Measurements from ENCODE around the gene SERPINA1. TPM values are rescaled to one million over a fixed set of nuclear protein-coding genes. Genes with fewer than 3 reads are reported as not detected.

The SERPINA1 gene
- total and polyA plus RNA-seq, 4 donors: 10,220 to 47,972 (median 25,583) TPM

- H3K9ac ChIP-seq (ENCODE audit: low read depth in 1 of 2, low read length in 2 of 2): no peak overlapping the region
- H3K4me3 ChIP-seq (ENCODE audit: low read depth in 1 of 3, low read length in 3 of 3): no peak overlapping the region
- no peak overlapping the region for H3K27ac ChIP-seq (ENCODE audit: low read depth in 1 of 2, low read length in 2 of 2)
- 32% methylated on average over 2 of the region's 2 CpGs for WGBS
- TF ChIP-seq YY1 (IDR thresholded peaks at IDR 0.05) (no peak), HNF4A (conservative IDR thresholded peaks at IDR 0.05) (peak; percentile 18 to 25)
- H3K27me3 ChIP-seq (ENCODE audit: control insufficient read depth in 4 of 4, insufficient read depth in 4 of 4, low read length in 3 of 4): no peaks in the 10 kb centered on the region
- H3K4me1 ChIP-seq (ENCODE audit: control insufficient read depth in 4 of 4, insufficient read depth in 4 of 4, low read length in 3 of 4): peaks cover 0 to 6% (median 4%) of the 10 kb centered on the region in 4 donors
- no peaks in the 10 kb centered on the region for H3K9me3 ChIP-seq (ENCODE audit: control insufficient read depth in 4 of 4, low read length in 3 of 4)
- DNase-seq (ENCODE audit: low spot score): no peak
- H3K36me3 ChIP-seq (ENCODE audit: control insufficient read depth in 4 of 4, insufficient read depth in 3 of 4, low read depth in 1 of 4, low read length in 3 of 4): no peaks in the 10 kb centered on the region
Observed at GRCh38 chr14:94428610-94429009, 40.2 kb upstream of the SERPINA1 start.

DNA sequence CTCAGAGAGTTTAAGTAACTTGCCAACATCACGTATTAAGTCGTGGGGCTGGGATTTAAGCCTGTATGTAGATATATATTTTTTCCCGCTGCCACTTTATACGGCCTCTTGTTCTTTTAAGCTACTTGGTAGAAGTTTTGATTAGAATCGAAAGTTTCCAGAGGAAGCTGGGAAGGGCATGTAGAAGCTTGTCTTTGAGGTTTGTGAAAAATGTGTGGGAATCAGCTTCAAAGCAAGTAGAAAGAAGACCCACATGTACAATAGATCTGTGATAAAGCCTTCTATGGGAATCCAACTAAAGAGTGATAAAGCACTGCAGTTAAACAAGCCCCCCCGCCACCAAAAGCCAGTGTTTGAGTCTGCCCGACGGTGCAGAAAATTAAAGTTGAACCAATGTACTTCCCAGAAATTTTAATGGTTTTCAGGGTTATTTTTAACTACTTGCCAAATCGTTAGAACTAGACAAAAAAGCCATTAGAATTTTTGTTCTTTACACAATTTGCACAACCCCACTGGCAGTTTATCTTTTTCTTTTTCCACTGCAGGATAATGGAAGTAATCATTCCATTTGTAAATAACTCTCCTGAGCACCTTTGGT, 38.7 kb upstream of the SERPINA1 start:
- peaks cover 0 to 7% (median 4%) of the 10 kb centered on the region in 4 donors for H3K4me1 ChIP-seq (ENCODE audit: control insufficient read depth in 4 of 4, insufficient read depth in 4 of 4, low read length in 3 of 4)
- H3K9me3 ChIP-seq (ENCODE audit: control insufficient read depth in 4 of 4, low read length in 3 of 4): no peaks in the 10 kb centered on the region
- H3K9ac ChIP-seq (ENCODE audit: low read depth in 1 of 2, low read length in 2 of 2): no peak overlapping the region
- TF ChIP-seq HNF4A (conservative IDR thresholded peaks at IDR 0.05) (no peak), HNF4G (IDR thresholded peaks at IDR 0.05) (no peak), FOXA1 (IDR thresholded peaks at IDR 0.05) (no peak), EGR1 (IDR thresholded peaks at IDR 0.05; ENCODE audit: low read depth in 2 of 2) (no peak), JUND (IDR thresholded peaks at IDR 0.05) (no peak), FOXA2 (IDR thresholded peaks at IDR 0.05) (no peak), CTCF (IDR thresholded peaks at IDR 0.05; ENCODE audit: low read depth, low read length, missing input control) (no peak), NR2F2 (IDR thresholded peaks at IDR 0.05) (no peak), GABPA (IDR thresholded peaks at IDR 0.05 in 1 of 2, conservative IDR thresholded peaks at IDR 0.05 in 1 of 2) (no peak), RAD21 (IDR thresholded peaks at IDR 0.05) (no peak)
- TF ChIP-seq, protein P1, sequence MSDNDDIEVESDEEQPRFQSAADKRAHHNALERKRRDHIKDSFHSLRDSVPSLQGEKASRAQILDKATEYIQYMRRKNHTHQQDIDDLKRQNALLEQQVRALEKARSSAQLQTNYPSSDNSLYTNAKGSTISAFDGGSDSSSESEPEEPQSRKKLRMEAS (IDR thresholded peaks at IDR 0.05): no peak
- TF ChIP-seq, protein P2, sequence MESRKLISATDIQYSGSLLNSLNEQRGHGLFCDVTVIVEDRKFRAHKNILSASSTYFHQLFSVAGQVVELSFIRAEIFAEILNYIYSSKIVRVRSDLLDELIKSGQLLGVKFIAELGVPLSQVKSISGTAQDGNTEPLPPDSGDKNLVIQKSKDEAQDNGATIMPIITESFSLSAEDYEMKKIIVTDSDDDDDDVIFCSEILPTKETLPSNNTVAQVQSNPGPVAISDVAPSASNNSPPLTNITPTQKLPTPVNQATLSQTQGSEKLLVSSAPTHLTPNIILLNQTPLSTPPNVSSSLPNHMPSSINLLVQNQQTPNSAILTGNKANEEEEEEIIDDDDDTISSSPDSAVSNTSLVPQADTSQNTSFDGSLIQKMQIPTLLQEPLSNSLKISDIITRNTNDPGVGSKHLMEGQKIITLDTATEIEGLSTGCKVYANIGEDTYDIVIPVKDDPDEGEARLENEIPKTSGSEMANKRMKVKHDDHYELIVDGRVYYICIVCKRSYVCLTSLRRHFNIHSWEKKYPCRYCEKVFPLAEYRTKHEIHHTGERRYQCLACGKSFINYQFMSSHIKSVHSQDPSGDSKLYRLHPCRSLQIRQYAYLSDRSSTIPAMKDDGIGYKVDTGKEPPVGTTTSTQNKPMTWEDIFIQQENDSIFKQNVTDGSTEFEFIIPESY (IDR thresholded peaks at IDR 0.05): no peak
- TF ChIP-seq, protein P3, sequence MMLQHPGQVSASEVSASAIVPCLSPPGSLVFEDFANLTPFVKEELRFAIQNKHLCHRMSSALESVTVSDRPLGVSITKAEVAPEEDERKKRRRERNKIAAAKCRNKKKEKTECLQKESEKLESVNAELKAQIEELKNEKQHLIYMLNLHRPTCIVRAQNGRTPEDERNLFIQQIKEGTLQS (IDR thresholded peaks at IDR 0.05): no peak
- TF ChIP-seq, protein P4, sequence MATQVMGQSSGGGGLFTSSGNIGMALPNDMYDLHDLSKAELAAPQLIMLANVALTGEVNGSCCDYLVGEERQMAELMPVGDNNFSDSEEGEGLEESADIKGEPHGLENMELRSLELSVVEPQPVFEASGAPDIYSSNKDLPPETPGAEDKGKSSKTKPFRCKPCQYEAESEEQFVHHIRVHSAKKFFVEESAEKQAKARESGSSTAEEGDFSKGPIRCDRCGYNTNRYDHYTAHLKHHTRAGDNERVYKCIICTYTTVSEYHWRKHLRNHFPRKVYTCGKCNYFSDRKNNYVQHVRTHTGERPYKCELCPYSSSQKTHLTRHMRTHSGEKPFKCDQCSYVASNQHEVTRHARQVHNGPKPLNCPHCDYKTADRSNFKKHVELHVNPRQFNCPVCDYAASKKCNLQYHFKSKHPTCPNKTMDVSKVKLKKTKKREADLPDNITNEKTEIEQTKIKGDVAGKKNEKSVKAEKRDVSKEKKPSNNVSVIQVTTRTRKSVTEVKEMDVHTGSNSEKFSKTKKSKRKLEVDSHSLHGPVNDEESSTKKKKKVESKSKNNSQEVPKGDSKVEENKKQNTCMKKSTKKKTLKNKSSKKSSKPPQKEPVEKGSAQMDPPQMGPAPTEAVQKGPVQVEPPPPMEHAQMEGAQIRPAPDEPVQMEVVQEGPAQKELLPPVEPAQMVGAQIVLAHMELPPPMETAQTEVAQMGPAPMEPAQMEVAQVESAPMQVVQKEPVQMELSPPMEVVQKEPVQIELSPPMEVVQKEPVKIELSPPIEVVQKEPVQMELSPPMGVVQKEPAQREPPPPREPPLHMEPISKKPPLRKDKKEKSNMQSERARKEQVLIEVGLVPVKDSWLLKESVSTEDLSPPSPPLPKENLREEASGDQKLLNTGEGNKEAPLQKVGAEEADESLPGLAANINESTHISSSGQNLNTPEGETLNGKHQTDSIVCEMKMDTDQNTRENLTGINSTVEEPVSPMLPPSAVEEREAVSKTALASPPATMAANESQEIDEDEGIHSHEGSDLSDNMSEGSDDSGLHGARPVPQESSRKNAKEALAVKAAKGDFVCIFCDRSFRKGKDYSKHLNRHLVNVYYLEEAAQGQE (IDR thresholded peaks at IDR 0.05): no peak
- WGBS: 92% methylated on average over 9 of the region's 9 CpGs
- no peaks in the 10 kb centered on the region for H3K27me3 ChIP-seq (ENCODE audit: control insufficient read depth in 4 of 4, insufficient read depth in 4 of 4, low read length in 3 of 4)
- no peaks in the 10 kb centered on the region for H3K36me3 ChIP-seq (ENCODE audit: control insufficient read depth in 4 of 4, insufficient read depth in 3 of 4, low read depth in 1 of 4, low read length in 3 of 4)
- H3K27ac ChIP-seq (ENCODE audit: low read depth in 1 of 2, low read length in 2 of 2): no peak overlapping the region
- no peak overlapping the region for H3K4me3 ChIP-seq (ENCODE audit: low read depth in 1 of 3, low read length in 3 of 3)
- DNase-seq (ENCODE audit: low spot score): no peak
